IMR-90 (cell line): ENCODE results near the gene AGK. TPM values are rescaled to one million over a fixed set of nuclear protein-coding genes. Genes with fewer than 3 reads are reported as not detected.

ENCODE experiments used
- ATAC-seq: fragments of 200-7000 bp; cut with Tn5 transposase; 2 replicates; pipeline ENCODE4 v1.9.1; 2020; ENCODE audit warnings: low read depth, mild to moderate bottlenecking, moderate library complexity
- BruUV-seq: library from RNA; stranded (reverse); fragments of 400-500 nt; replicated peaks from 2 replicates; lab custom pipeline; 2021; lab: Mats Ljungman, UMichigan
- CTCF ChIA-PET: fragments of 300-600 bp; formaldehyde crosslinking; extraction: SDS; loops from one replicate; lab custom pipeline; 2021; ENCODE audit warnings: antibody characterized with exemption; lab: Yijun Ruan, JAX
- POLR2A ChIA-PET: fragments of 300-600 bp; sonication (Branson Sonifier 250); formaldehyde crosslinking; loops from one replicate; lab custom pipeline; 2022; ENCODE audit warnings: antibody characterized with exemption; ENCODE audit not compliant: unreplicated experiment; lab: Charles Lee
- DNase-seq: peaks from one replicate; pipeline ENCODE4 v3.0.0; 2013
- H2AFZ ChIP-seq: replicated peaks from 2 replicates; pipeline ENCODE3; 2013; ENCODE audit warnings: low read length, mild to moderate bottlenecking; ENCODE audit not compliant: poor library complexity
- H2AK5ac ChIP-seq: 2 replicates; pipeline ENCODE4 v1.6.1; 2013; ENCODE audit warnings: low read depth, low read length, inconsistent platforms
- H2AK9ac ChIP-seq: replicated peaks from 2 replicates; pipeline ENCODE3; 2013; ENCODE audit warnings: mild to moderate bottlenecking, low read depth, low read length, moderate library complexity; ENCODE audit not compliant: poor library complexity
- H2BK120ac ChIP-seq: 2 replicates; pipeline ENCODE4 v1.6.1; 2013; ENCODE audit warnings: low read depth, low read length, inconsistent platforms
- H2BK15ac ChIP-seq: 3 replicates; pipeline ENCODE4 v1.6.1; 2013; ENCODE audit warnings: low read depth, low read length, inconsistent platforms
- H2BK20ac ChIP-seq: 2 replicates; pipeline ENCODE4 v1.6.1; 2013; ENCODE audit warnings: low read depth, mild to moderate bottlenecking, inconsistent platforms, low read length, moderate library complexity
- H2BK5ac ChIP-seq: 2 replicates; pipeline ENCODE4 v1.6.1; 2013; ENCODE audit warnings: mild to moderate bottlenecking, low read depth, low read length, inconsistent platforms; ENCODE audit not compliant: poor library complexity, severe bottlenecking
- H3K14ac ChIP-seq: replicated peaks from 2 replicates; pipeline ENCODE4 v1.6.1; 2013; ENCODE audit warnings: low read depth, low read length, inconsistent platforms
- H3K18ac ChIP-seq: 2 replicates; pipeline ENCODE4 v1.6.1; 2013; ENCODE audit warnings: low read depth, low read length, control low read depth
- H3K23ac ChIP-seq: 2 replicates; pipeline ENCODE4 v1.6.1; 2013; ENCODE audit warnings: low read depth, low read length, inconsistent platforms
- H3K27ac ChIP-seq: 2 replicates; pipeline ENCODE4 v1.5.1; 2013; ENCODE audit warnings: mild to moderate bottlenecking, control low read depth, low read length; ENCODE audit not compliant: insufficient read depth
- H3K27me3 ChIP-seq: 2 replicates; pipeline ENCODE4 v1.6.1; 2013; ENCODE audit warnings: low read length; ENCODE audit not compliant: control insufficient read depth, insufficient read depth
- H3K36me3 ChIP-seq: 2 replicates; pipeline ENCODE4 v1.6.1; 2013; ENCODE audit warnings: low read length, mixed read lengths; ENCODE audit not compliant: control insufficient read depth, insufficient read depth
- H3K4ac ChIP-seq: 2 replicates; pipeline ENCODE4 v1.6.1; 2013; ENCODE audit warnings: low read depth, low read length, inconsistent platforms
- H3K4me1 ChIP-seq: 2 replicates; pipeline ENCODE4 v1.6.1; 2013; ENCODE audit warnings: low read length, mixed read lengths; ENCODE audit not compliant: control insufficient read depth, insufficient read depth
- H3K4me2 ChIP-seq: 2 replicates; pipeline ENCODE4 v1.6.1; 2013; ENCODE audit warnings: low read depth, mild to moderate bottlenecking, control low read depth, low read length, moderate library complexity
- H3K4me3 ChIP-seq: 2 replicates; pipeline ENCODE4 v1.5.1; 2013; ENCODE audit warnings: low read depth, mild to moderate bottlenecking, control low read depth, low read length, moderate library complexity; ENCODE audit not compliant: insufficient read depth
- H3K56ac ChIP-seq: 2 replicates; pipeline ENCODE4 v1.6.1; 2013; ENCODE audit warnings: low read length, inconsistent platforms; ENCODE audit not compliant: insufficient read depth; ENCODE audit errors: extremely low read depth
- H3K79me1 ChIP-seq, 2 experiments: 2 replicates each; pipeline ENCODE4 v1.6.1; 2013; ENCODE audit warnings: low read length in 2 of 2, inconsistent platforms in 1 of 2, low read depth in 1 of 2
- H3K9ac ChIP-seq: 2 replicates; pipeline ENCODE4 v1.6.1; 2013; ENCODE audit warnings: low read depth, low read length, control low read depth
- H3K9me1 ChIP-seq: 2 replicates; pipeline ENCODE4 v1.6.1; 2013; ENCODE audit warnings: low read length, inconsistent platforms; ENCODE audit not compliant: insufficient read depth
- H3K9me3 ChIP-seq: 2 replicates; pipeline ENCODE4 v1.6.1; 2013; ENCODE audit warnings: low read length; ENCODE audit not compliant: control insufficient read depth, insufficient read depth
- H4K20me1 ChIP-seq: 2 replicates; pipeline ENCODE4 v1.6.1; 2013; ENCODE audit warnings: low read length, inconsistent platforms; ENCODE audit not compliant: insufficient read depth
- H4K5ac ChIP-seq: 2 replicates; pipeline ENCODE4 v1.6.1; 2013; ENCODE audit warnings: mild to moderate bottlenecking, low read depth, low read length, control low read depth
- H4K8ac ChIP-seq, 2 experiments: 2 replicates each; pipeline ENCODE4 v1.6.1; 2013; ENCODE audit warnings: low read depth in 2 of 2, low read length in 2 of 2, control low read depth in 1 of 2, inconsistent platforms in 1 of 2
- H4K91ac ChIP-seq: 2 replicates; pipeline ENCODE4 v1.6.1; 2013; ENCODE audit warnings: low read depth, low read length, inconsistent platforms; ENCODE audit not compliant: insufficient read depth
- CEBPB ChIP-seq: IDR thresholded peaks from 2 replicates; pipeline ENCODE4 v1.6.1; 2012; ENCODE audit warnings: low read depth, low read length, improper control_type of control experiment
- MXI1 ChIP-seq: IDR thresholded peaks from 2 replicates; pipeline ENCODE4 v1.6.1; 2012; ENCODE audit warnings: low read depth, mild to moderate bottlenecking, low read length, moderate library complexity, borderline replicate concordance
- SMC3 ChIP-seq: fragments of 150-350 bp; IDR thresholded peaks from 2 replicates; pipeline ENCODE4 v1.6.1; 2016; ENCODE audit warnings: low read depth, mild to moderate bottlenecking, antibody characterized with exemption, low read length, moderate library complexity
- WGBS, 2 experiments: methylation state at CpG; one replicate each; pipeline versions ENCODE4 v1.1.5 to v1.1.7; 2013; ENCODE audit warnings: missing lambda C conversion rate in 2 of 2; ENCODE audit not compliant: insufficient read length in 1 of 2; ENCODE audit errors: extremely low coverage in 2 of 2; 5-methylcytosine and 5-hydroxymethylcytosine counted together
- dilution Hi-C: fragments of 300-500 bp; cut with HindIII; formaldehyde crosslinking; loops from one replicate; pipeline ENCODE4 v1.14.3; 2018; ENCODE audit warnings: low sequenced_read_pairs; ENCODE audit not compliant: unreplicated experiment
- in situ Hi-C: fragments of 300-500 bp; cut with MboI; formaldehyde crosslinking; loops from 3 replicates; pipeline ENCODE4 v1.14.3; 2019; ENCODE audit warnings: low sequenced_read_pairs, inconsistent platforms, mixed read lengths
- intact Hi-C: fragments of 100-400 bp; cut with micrococcal nuclease; formaldehyde crosslinking; loops from 2 replicates; pipeline ENCODE4 v1.10.0; 2022
- polyA plus RNA-seq, 3 experiments: library from polyadenylated mRNA; depleted of rRNA; stranded (reverse); fragments of >200 nt; gene quantifications; 2 replicates each; pipeline ENCODE4 v1.2.3, GENCODE V29; 2012; ENCODE audit warnings: low replicate concordance in 1 of 3
- total RNA-seq: library from RNA; depleted of rRNA; stranded (reverse); fragments of >200 nt; gene quantifications from 2 replicates; pipeline ENCODE4 v1.2.3, GENCODE V29; 2012

AGK gene
- total and polyA plus RNA-seq, 2 of the 4 experiments (the other 2 are of a cell fraction) = 35.5 to 37.3 TPM

DNA sequence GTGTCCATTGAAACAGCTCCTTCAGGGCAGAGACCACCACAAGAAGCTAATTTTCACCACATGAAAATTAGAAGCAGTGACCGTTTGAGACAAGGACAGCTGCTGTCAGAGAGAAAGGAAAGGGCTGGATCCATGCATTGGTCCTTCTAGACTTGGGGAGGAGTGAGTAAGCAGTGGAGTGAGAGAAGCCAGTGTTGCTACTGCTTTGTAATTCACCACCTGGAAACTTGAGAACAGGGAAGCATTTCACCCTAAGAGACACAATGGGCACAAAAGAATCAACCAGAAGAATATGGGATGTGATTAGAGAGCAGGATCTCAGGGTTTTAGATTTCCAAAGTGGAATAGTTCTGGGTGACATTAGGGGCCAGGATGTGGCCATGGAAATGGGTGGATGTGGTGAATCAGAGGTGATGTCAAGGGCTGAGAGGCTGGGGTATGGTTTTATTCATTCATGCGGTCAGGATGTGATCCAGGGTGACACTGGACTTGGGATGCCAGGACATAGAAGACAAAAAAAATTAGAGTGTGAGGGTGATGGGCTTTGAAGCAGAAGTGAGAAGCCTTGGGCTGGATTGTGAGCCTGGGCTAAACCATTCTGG is 89.1 kb downstream of the AGK start:
- H2BK20ac ChIP-seq = no peak overlapping the region
- dilution Hi-C loops (no loop called here), in situ Hi-C loops (no loop called here), intact Hi-C loops (no loop called here)
- no peak for ATAC-seq
- no peaks in the 10 kb centered on the region for H3K27me3 ChIP-seq
- no peak overlapping the region for H3K4me2 ChIP-seq
- H2BK15ac ChIP-seq = no peak overlapping the region
- H3K18ac ChIP-seq = no peak overlapping the region
- H2AFZ ChIP-seq = no peak overlapping the region
- H4K91ac ChIP-seq = no peak overlapping the region
- H3K4me1 ChIP-seq = no peaks in the 10 kb centered on the region
- H2AK9ac ChIP-seq = no peak overlapping the region
- H3K56ac ChIP-seq = no peak overlapping the region
- H3K4ac ChIP-seq = no peak overlapping the region
- CTCF ChIA-PET = interaction anchor here (1.5 kb wide), 1 partner anchor 10 kb away, joined by 4 read pairs; no protein-coding TSS in a partner anchor
- no peak overlapping the region for H2BK5ac ChIP-seq
- no peak overlapping the region for H3K23ac ChIP-seq
- H4K20me1 ChIP-seq = no peaks in the 10 kb centered on the region
- H3K9me1 ChIP-seq = no peaks in the 10 kb centered on the region
- peaks cover 3% of the 10 kb centered on the region; the same call in 1 of the 2 replicates for H3K36me3 ChIP-seq
- H3K79me1 ChIP-seq = no peaks in the 10 kb centered on the region
- WGBS, 2 experiments = no CpG with 5 or more reads among the region's 2 CpGs
- DNase-seq = peak; percentile 6
- no peak overlapping the region for H4K8ac ChIP-seq
- H3K27ac ChIP-seq = no peak overlapping the region
- TF ChIP-seq SMC3 (no peak), MXI1 (no peak), CEBPB (no peak)
- POLR2A ChIA-PET = no interaction called here
- no peaks in the 10 kb centered on the region for H3K9me3 ChIP-seq
- no peak overlapping the region for H3K9ac ChIP-seq
- H2BK120ac ChIP-seq = no peak overlapping the region
- no peak overlapping the region for H4K5ac ChIP-seq
- H3K4me3 ChIP-seq = no peak overlapping the region
- no TSS peak for BruUV-seq
- no peak overlapping the region for H3K14ac ChIP-seq
- H2AK5ac ChIP-seq = no peak overlapping the region
